Epithelial cell of proximal tubule (primary cell): ENCODE measurements around the gene CDK5. TPM values are rescaled to one million over a fixed set of nuclear protein-coding genes. Genes with fewer than 3 reads are reported as not detected.

Source experiments
- DNase-seq: peaks from one replicate; pipeline ENCODE4 v3.0.0-alpha.2; 2011; ENCODE audit warnings: low read depth
- H3K4me3 ChIP-seq: 2 replicates; pipeline ENCODE4 v1.5.1; 2011; ENCODE audit warnings: low read depth, mild to moderate bottlenecking, low read length
- CTCF ChIP-seq: conservative IDR thresholded peaks from 2 replicates; pipeline ENCODE4 v1.5.1; 2012; ENCODE audit warnings: low read depth, mild to moderate bottlenecking, low read length
- total RNA-seq: library from RNA; depleted of rRNA; stranded (reverse); fragments of >200 nt; gene quantifications from 2 replicates; pipeline ENCODE4 v1.2.3, GENCODE V29; 2015

CDK5 gene
- total RNA-seq, 1 donor from 2014 or later = 19.3 TPM

GRCh38 chr7:151007469-151007898 lies 50.2 kb downstream of the CDK5 start:
- TF ChIP-seq CTCF = no peak
- DNase-seq = no peak
- no peak overlapping the region for H3K4me3 ChIP-seq

GRCh38 chr7:151006590-151007300 lies 51.0 kb downstream of the CDK5 start:
- no peak for TF ChIP-seq CTCF
- no peak overlapping the region for H3K4me3 ChIP-seq
- DNase-seq = no peak

GRCh38 chr7:151005566-151005965 lies 52.1 kb downstream of the CDK5 start:
- TF ChIP-seq CTCF = no peak
- no peak overlapping the region for H3K4me3 ChIP-seq
- no peak for DNase-seq

Other genes with a start within 250 kb of the CDK5 start
- gene AOC1, start 205.4 kb downstream of the CDK5 start, total RNA-seq = 2.8 TPM in 1 of 2 replicates, not detected in the other
- gene KCNH2, start 79.6 kb downstream of the CDK5 start, total RNA-seq = 1.9 TPM in 2 replicates
- 1.2 and 1.9 TPM in 2 replicates for gene NOS3, start 66.9 kb downstream of the CDK5 start, total RNA-seq
- gene ATG9B, start 33.4 kb downstream of the CDK5 start, total RNA-seq = 0.07 and 1.1 TPM in 2 replicates
- gene ABCB8, start 29.4 kb downstream of the CDK5 start, total RNA-seq = 31.8 and 36.7 TPM in 2 replicates
- gene ASIC3, start 9.4 kb downstream of the CDK5 start, total RNA-seq = 2.5 TPM in 1 of 2 replicates, not detected in the other
- gene SLC4A2, start 1.7 kb upstream of the CDK5 start, total RNA-seq = 115 and 164 TPM in 2 replicates
- gene FASTK, start 22.9 kb upstream of the CDK5 start, total RNA-seq = 61.2 and 89.8 TPM in 2 replicates
- 73.7 and 94.9 TPM in 2 replicates for gene TMUB1, start 25.6 kb upstream of the CDK5 start, total RNA-seq
- 54.1 and 60.1 TPM in 2 replicates for gene AGAP3, start 28.6 kb upstream of the CDK5 start, total RNA-seq
- gene GBX1, start 109.8 kb upstream of the CDK5 start, total RNA-seq = not detected in 2 replicates
- not detected in 2 replicates for gene ASB10, start 129.4 kb upstream of the CDK5 start, total RNA-seq
- not detected in 2 replicates for gene H2BK1, start 152.6 kb upstream of the CDK5 start, total RNA-seq
- gene ABCF2, start 169.3 kb upstream of the CDK5 start, total RNA-seq = 37.8 and 80.5 TPM in 2 replicates
- 40.1 and 45.6 TPM in 2 replicates for gene CHPF2, start 174.6 kb upstream of the CDK5 start, total RNA-seq
- 6.9 and 8.1 TPM in 2 replicates for gene SMARCD3, start 190.8 kb upstream of the CDK5 start, total RNA-seq